ENCODE data around the gene THBS1. TPM values are rescaled to one million over a fixed set of nuclear protein-coding genes. Genes with fewer than 3 reads are reported as not detected.

Gene THBS1
- total RNA-seq, 1 experiment from 2014 or later: 37.1 TPM

DNA sequence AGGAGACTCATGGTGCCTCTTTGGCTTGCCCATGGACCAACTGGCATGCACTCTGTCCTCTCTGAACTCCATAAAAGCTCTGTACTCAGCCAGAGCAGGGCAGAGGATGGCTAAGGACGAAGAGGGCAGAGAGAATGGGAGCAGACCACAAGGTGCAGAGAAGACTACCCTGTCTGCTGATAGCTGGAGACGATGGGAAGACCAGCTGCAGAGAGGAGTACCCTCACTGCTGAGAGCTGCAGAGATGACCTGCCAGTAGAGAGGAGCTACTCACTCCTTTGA is 65.0 kb downstream of the THBS1 start:
- Mint-ChIP-seq H3K27ac (no peak overlapping the region), H3K4me1 (peaks cover 5% of the 10 kb centered on the region; the same call in 1 of the 2 replicates), H3K36me3 (no peaks in the 10 kb centered on the region), H3K4me3 (no peak overlapping the region), H3K27me3 (ENCODE audit: low read depth) (no peaks in the 10 kb centered on the region), H3K9me3 (no peaks in the 10 kb centered on the region)
- CTCF ChIA-PET: interaction anchor here (1.3 to 1.7 kb wide), 2 partner anchors 65 to 111 kb away, joined by 7 to 10 read pairs; partner anchors contain the start of gene THBS1
- POLR2A ChIA-PET: no interaction called here
- DNase-seq (ENCODE audit: low spot score): no peak
- TF ChIP-seq EMX1 (CRISPR knock-in tag; IDR thresholded peaks at IDR 0.05): no peak
- 0 out of 2 replicates have a peak, but pooled peaks have one; percentile 10 for ATAC-seq

DNA sequence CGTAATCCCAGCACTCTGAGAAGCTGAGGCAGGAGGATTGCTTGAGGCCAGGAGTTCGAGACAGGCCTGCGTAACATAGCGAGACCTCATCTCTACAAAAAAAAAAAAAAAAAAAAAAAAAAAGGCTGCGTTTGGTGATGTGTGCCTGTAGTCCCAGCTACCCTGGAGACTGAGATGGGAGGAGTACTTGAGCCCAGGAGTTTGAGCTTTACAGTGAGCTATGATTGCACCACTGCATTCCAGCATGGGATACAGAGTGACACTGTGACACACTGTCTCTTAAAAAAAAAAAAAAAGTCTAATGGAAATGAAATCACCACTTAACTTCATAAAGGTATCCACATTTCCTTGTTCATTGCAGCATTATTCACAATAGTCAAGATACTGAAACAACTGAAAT is 65.5 kb downstream of the THBS1 start:
- DNase-seq (ENCODE audit: low spot score) (no peak), ATAC-seq (no peak)
- POLR2A ChIA-PET: no interaction called here
- CTCF ChIA-PET: no interaction called here
- no peaks in the 10 kb centered on the region for H3K36me3 Mint-ChIP-seq
- no peak for TF ChIP-seq ETV6 (CRISPR knock-in tag; IDR thresholded peaks at IDR 0.05)
- TF ChIP-seq, protein P1, sequence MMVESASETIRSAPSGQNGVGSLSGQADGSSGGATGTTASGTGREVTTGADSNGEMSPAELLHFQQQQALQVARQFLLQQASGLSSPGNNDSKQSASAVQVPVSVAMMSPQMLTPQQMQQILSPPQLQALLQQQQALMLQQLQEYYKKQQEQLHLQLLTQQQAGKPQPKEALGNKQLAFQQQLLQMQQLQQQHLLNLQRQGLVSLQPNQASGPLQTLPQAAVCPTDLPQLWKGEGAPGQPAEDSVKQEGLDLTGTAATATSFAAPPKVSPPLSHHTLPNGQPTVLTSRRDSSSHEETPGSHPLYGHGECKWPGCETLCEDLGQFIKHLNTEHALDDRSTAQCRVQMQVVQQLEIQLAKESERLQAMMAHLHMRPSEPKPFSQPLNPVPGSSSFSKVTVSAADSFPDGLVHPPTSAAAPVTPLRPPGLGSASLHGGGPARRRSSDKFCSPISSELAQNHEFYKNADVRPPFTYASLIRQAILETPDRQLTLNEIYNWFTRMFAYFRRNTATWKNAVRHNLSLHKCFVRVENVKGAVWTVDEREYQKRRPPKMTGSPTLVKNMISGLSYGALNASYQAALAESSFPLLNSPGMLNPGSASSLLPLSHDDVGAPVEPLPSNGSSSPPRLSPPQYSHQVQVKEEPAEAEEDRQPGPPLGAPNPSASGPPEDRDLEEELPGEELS (CRISPR knock-in tag; IDR thresholded peaks at IDR 0.05): no peak
- TF ChIP-seq TP53 (CRISPR knock-in tag; IDR thresholded peaks at IDR 0.05): no peak
- no peak for TF ChIP-seq TEAD1 (CRISPR knock-in tag; IDR thresholded peaks at IDR 0.05)
- TF ChIP-seq FOXJ3 (CRISPR knock-in tag; IDR thresholded peaks at IDR 0.05; ENCODE audit: borderline replicate concordance): no peak
- TF ChIP-seq, protein P2, sequence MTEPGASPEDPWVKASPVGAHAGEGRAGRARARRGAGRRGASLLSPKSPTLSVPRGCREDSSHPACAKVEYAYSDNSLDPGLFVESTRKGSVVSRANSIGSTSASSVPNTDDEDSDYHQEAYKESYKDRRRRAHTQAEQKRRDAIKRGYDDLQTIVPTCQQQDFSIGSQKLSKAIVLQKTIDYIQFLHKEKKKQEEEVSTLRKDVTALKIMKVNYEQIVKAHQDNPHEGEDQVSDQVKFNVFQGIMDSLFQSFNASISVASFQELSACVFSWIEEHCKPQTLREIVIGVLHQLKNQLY (CRISPR knock-in tag; IDR thresholded peaks at IDR 0.05): no peak
- TF ChIP-seq ZNF396 (CRISPR knock-in tag; IDR thresholded peaks at IDR 0.05; ENCODE audit: borderline replicate concordance): no peak
- no peak for TF ChIP-seq NFATC4 (CRISPR knock-in tag; IDR thresholded peaks at IDR 0.05)
- TF ChIP-seq, protein P3, sequence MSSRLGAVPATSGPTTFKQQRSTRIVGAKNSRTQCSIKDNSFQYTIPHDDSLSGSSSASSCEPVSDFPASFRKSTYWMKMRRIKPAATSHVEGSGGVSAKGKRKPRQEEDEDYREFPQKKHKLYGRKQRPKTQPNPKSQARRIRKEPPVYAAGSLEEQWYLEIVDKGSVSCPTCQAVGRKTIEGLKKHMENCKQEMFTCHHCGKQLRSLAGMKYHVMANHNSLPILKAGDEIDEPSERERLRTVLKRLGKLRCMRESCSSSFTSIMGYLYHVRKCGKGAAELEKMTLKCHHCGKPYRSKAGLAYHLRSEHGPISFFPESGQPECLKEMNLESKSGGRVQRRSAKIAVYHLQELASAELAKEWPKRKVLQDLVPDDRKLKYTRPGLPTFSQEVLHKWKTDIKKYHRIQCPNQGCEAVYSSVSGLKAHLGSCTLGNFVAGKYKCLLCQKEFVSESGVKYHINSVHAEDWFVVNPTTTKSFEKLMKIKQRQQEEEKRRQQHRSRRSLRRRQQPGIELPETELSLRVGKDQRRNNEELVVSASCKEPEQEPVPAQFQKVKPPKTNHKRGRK (CRISPR knock-in tag; IDR thresholded peaks at IDR 0.05; ENCODE audit: borderline replicate concordance): no peak
- H3K4me1 Mint-ChIP-seq: peaks cover 5% of the 10 kb centered on the region; the same call in 1 of the 2 replicates
- H3K4me3 Mint-ChIP-seq: no peak overlapping the region
- no peaks in the 10 kb centered on the region for H3K9me3 Mint-ChIP-seq
- H3K27ac Mint-ChIP-seq: no peak overlapping the region
- H3K27me3 Mint-ChIP-seq (ENCODE audit: low read depth): no peaks in the 10 kb centered on the region

Other genes starting within 250 kb of the THBS1 start
- 0.55 to 0.61 TPM (median 0.60 TPM) in 3 replicates for gene FSIP1, start 201.8 kb downstream of the THBS1 start, total RNA-seq (2021)